OCI-LY3 (cell line): ENCODE results near the gene LYSET.

Source experiments
- H2AFZ ChIP-seq: fragments of 200-600, 300-600 bp; shearing (Covaris generic); 2 replicates; pipeline ENCODE4 v1.6.0; 2014; ENCODE audit warnings: antibody characterized with exemption, low read depth, low read length
- H3K27ac ChIP-seq: fragments of 200-600, 300-600 bp; sonication (generic); 2 replicates; pipeline ENCODE4 v1.5.1; 2014; ENCODE audit warnings: mild to moderate bottlenecking, low read length, moderate library complexity, mixed read lengths
- H3K27me3 ChIP-seq: fragments of 200-600, 300-600 bp; sonication (generic); 2 replicates; pipeline ENCODE4 v1.6.1; 2014; ENCODE audit warnings: low read depth, low read length, mixed read lengths
- H3K36me3 ChIP-seq: fragments of 200-600, 300-600 bp; sonication (generic); replicated peaks from 2 replicates; pipeline ENCODE3; 2014; ENCODE audit warnings: low read depth, low read length, mixed read lengths
- H3K4me1 ChIP-seq: fragments of 300-600, 200-600 bp; sonication (generic); 2 replicates; pipeline ENCODE4 v1.6.1; 2014; ENCODE audit warnings: low read length, mixed read lengths
- H3K4me2 ChIP-seq: fragments of 200-600, 300-600 bp; sonication (generic); 2 replicates; pipeline ENCODE4 v1.6.1; 2014; ENCODE audit warnings: low read length, mixed read lengths
- H3K4me3 ChIP-seq: fragments of 300-600, 200-600 bp; sonication (generic); 2 replicates; pipeline ENCODE4 v1.5.1; 2014; ENCODE audit warnings: antibody characterized with exemption, mild to moderate bottlenecking, low read length, moderate library complexity
- H3K79me2 ChIP-seq: fragments of 300-600, 200-600 bp; shearing (Covaris generic); 2 replicates; pipeline ENCODE4 v1.6.1; 2014; ENCODE audit warnings: mild to moderate bottlenecking, low read length, mixed read lengths
- H3K9ac ChIP-seq: fragments of 300-600, 200-600 bp; shearing (Covaris generic); 2 replicates; pipeline ENCODE4 v1.6.0; 2014; ENCODE audit warnings: mild to moderate bottlenecking, low read length, moderate library complexity
- H3K9me3 ChIP-seq: fragments of 200-600, 300-600 bp; shearing (Covaris generic); 2 replicates; pipeline ENCODE4 v1.6.1; 2014; ENCODE audit warnings: low read length, mixed read lengths; ENCODE audit not compliant: insufficient read depth
- H4K20me1 ChIP-seq: fragments of 200-600, 300-600 bp; sonication (generic); 2 replicates; pipeline ENCODE4 v1.6.1; 2016; ENCODE audit warnings: low read length, mixed read lengths; ENCODE audit not compliant: insufficient read depth
- CTCF ChIP-seq: fragments of 200-600, 300-600 bp; sonication (generic); IDR thresholded peaks from 2 replicates; pipeline ENCODE4 v1.5.1; 2014; ENCODE audit warnings: antibody characterized with exemption, low read length, low read depth
- EZH2phosphoT487 ChIP-seq: fragments of 200-600 bp; shearing (Covaris generic); IDR thresholded peaks from 2 replicates; pipeline ENCODE4 v1.6.1; 2018; ENCODE audit warnings: antibody characterized with exemption, mixed run types, low read depth

The LYSET gene

GRCh38 chr14:93195316-93195999 is 10.3 kb downstream of the LYSET start:
- H2AFZ ChIP-seq: no peak overlapping the region
- no peak overlapping the region for H3K27ac ChIP-seq
- H3K27me3 ChIP-seq: no peaks in the 10 kb centered on the region
- H3K79me2 ChIP-seq: no peaks in the 10 kb centered on the region
- H3K36me3 ChIP-seq: peaks cover 15% of the 10 kb centered on the region
- no peaks in the 10 kb centered on the region for H3K4me1 ChIP-seq
- no peak overlapping the region for H3K4me3 ChIP-seq
- no peaks in the 10 kb centered on the region for H3K9me3 ChIP-seq
- no peak overlapping the region for H3K9ac ChIP-seq
- H3K4me2 ChIP-seq: no peak overlapping the region
- no peak for TF ChIP-seq CTCF
- no peak for TF ChIP-seq EZH2phosphoT487
- H4K20me1 ChIP-seq: no peaks in the 10 kb centered on the region

GRCh38 chr14:93199031-93199430 is 13.9 kb downstream of the LYSET start:
- H3K27ac ChIP-seq: no peak overlapping the region
- TF ChIP-seq EZH2phosphoT487 (no peak), CTCF (no peak)
- peaks cover 12% of the 10 kb centered on the region for H3K36me3 ChIP-seq
- no peak overlapping the region for H3K9ac ChIP-seq
- H3K9me3 ChIP-seq: no peaks in the 10 kb centered on the region
- H3K4me1 ChIP-seq: no peaks in the 10 kb centered on the region
- H3K4me3 ChIP-seq: no peak overlapping the region
- H2AFZ ChIP-seq: no peak overlapping the region
- H3K27me3 ChIP-seq: no peaks in the 10 kb centered on the region
- no peaks in the 10 kb centered on the region for H4K20me1 ChIP-seq
- peaks cover 17% of the 10 kb centered on the region for H3K79me2 ChIP-seq
- H3K4me2 ChIP-seq: no peak overlapping the region

GRCh38 chr14:93200553-93200952 is 15.4 kb downstream of the LYSET start:
- Histone ChIP-seq H3K27ac (no peak overlapping the region), H3K4me1 (peaks cover 6% of the 10 kb centered on the region), H3K36me3 (peaks cover 22% of the 10 kb centered on the region), H2AFZ (no peak overlapping the region), H3K9me3 (no peaks in the 10 kb centered on the region), H3K4me3 (no peak overlapping the region), H3K9ac (no peak overlapping the region), H4K20me1 (no peaks in the 10 kb centered on the region), H3K79me2 (peaks cover 32% of the 10 kb centered on the region), H3K27me3 (no peaks in the 10 kb centered on the region), H3K4me2 (no peak overlapping the region)
- no peak for TF ChIP-seq CTCF
- TF ChIP-seq EZH2phosphoT487: no peak

DNA sequence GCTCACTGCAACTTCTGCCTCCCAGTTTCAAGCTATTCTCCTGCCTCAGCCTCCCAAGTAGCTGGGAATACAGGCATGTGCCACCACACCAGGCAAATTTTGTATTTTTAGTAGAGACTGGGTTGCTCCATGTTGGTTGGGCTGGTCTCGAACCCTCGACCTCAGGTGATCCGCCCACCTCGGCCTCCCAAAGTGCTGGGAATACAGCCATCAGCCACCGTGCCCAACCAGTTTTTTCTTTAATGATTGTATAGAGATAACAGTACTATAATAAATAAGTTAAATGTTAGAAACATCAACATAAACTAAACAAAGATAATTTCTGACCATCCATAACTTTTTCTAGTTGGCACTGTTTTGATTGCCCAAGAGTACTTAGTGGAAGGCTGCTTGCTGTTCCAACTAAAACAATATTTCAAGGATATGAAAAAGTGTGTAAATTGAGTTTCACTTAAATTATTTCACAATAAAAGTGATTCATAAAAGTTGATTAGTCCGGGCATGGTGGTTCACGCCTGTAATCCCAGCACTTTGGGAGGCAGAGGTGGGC is 16.1 kb downstream of the LYSET start:
- Histone ChIP-seq H3K36me3 (peaks cover 22% of the 10 kb centered on the region), H2AFZ (no peak overlapping the region), H4K20me1 (no peaks in the 10 kb centered on the region), H3K9me3 (no peaks in the 10 kb centered on the region), H3K9ac (no peak overlapping the region), H3K27ac (no peak overlapping the region), H3K27me3 (no peaks in the 10 kb centered on the region), H3K4me2 (no peak overlapping the region), H3K79me2 (peaks cover 39% of the 10 kb centered on the region), H3K4me1 (peaks cover 10% of the 10 kb centered on the region), H3K4me3 (no peak overlapping the region)
- TF ChIP-seq EZH2phosphoT487 (no peak), CTCF (no peak)
